ENCODE measurements around the gene ACSL6. TPM values are rescaled to one million over a fixed set of nuclear protein-coding genes. Genes with fewer than 3 reads are reported as not detected.

ACSL6 gene
- total RNA-seq, 4 donors from 2014 or later = 0.18 to 1.3 TPM; not detected in 2

GRCh38 chr5:132058646-132059042, 47.2 kb upstream of the ACSL6 start:
- Histone ChIP-seq H3K9me3 (no peaks in the 10 kb centered on the region), H3K4me1 (no peaks in the 10 kb centered on the region), H3K27me3 (no peaks in the 10 kb centered on the region), H3K27ac (no peak overlapping the region), H3K4me3 (no peak overlapping the region), H3K36me3 (no peaks in the 10 kb centered on the region)
- intact Hi-C loops (cut with DNase I; ENCODE audit: low total_unique reads) = no loop called here
- peak in 1 of 2 donors; percentile 3 for DNase-seq
- no peak for TF ChIP-seq CTCF (IDR thresholded peaks at IDR 0.05)
- no peak for TF ChIP-seq POLR2A (IDR thresholded peaks at IDR 0.05)

- no peaks in the 10 kb centered on the region for H3K36me3 ChIP-seq
- H3K9me3 ChIP-seq = no peaks in the 10 kb centered on the region
- no peak overlapping the region for H3K27ac ChIP-seq
- intact Hi-C loops (cut with DNase I; ENCODE audit: low total_unique reads) = no loop called here
- TF ChIP-seq POLR2A (IDR thresholded peaks at IDR 0.05) = no peak
- TF ChIP-seq CTCF (IDR thresholded peaks at IDR 0.05) = no peak
- no peak overlapping the region for H3K4me3 ChIP-seq
- DNase-seq = peak in 1 of 2 donors; percentile 1
- H3K27me3 ChIP-seq = no peaks in the 10 kb centered on the region
- H3K4me1 ChIP-seq = no peaks in the 10 kb centered on the region
Measured at GRCh38 chr5:132057498-132058255, 46.2 kb upstream of the ACSL6 start.

- Histone ChIP-seq H3K9me3 (no peaks in the 10 kb centered on the region), H3K4me3 (no peak overlapping the region), H3K27me3 (no peaks in the 10 kb centered on the region), H3K36me3 (no peaks in the 10 kb centered on the region), H3K4me1 (no peaks in the 10 kb centered on the region), H3K27ac (no peak overlapping the region)
- intact Hi-C loops (cut with DNase I; ENCODE audit: low total_unique reads) = no loop called here
- peak; percentile 6 to 10 for DNase-seq
- TF ChIP-seq POLR2A (IDR thresholded peaks at IDR 0.05) (no peak), CTCF (IDR thresholded peaks at IDR 0.05) (no peak)
Measured at GRCh38 chr5:132056610-132057497, 45.4 kb upstream of the ACSL6 start.

- no peak for TF ChIP-seq POLR2A (IDR thresholded peaks at IDR 0.05)
- TF ChIP-seq CTCF (IDR thresholded peaks at IDR 0.05) = no peak
- Histone ChIP-seq H3K4me1 (no peaks in the 10 kb centered on the region), H3K27me3 (no peaks in the 10 kb centered on the region), H3K27ac (no peak overlapping the region), H3K9me3 (no peaks in the 10 kb centered on the region), H3K4me3 (no peak overlapping the region), H3K36me3 (no peaks in the 10 kb centered on the region)
- peak; percentile 9 to 12 for DNase-seq
- intact Hi-C loops (cut with DNase I; ENCODE audit: low total_unique reads) = no loop called here
Measured at GRCh38 chr5:132055808-132056609, 44.6 kb upstream of the ACSL6 start.

Data from uterus (tissue), 4 donors.